ENCODE measurements around the gene MIF.
"Not testable (repeated sequence)": the region's sequence is repeated elsewhere in the genome, so short reads cannot be mapped to it uniquely, and the experiment has no call there.

MIF gene

DNA sequence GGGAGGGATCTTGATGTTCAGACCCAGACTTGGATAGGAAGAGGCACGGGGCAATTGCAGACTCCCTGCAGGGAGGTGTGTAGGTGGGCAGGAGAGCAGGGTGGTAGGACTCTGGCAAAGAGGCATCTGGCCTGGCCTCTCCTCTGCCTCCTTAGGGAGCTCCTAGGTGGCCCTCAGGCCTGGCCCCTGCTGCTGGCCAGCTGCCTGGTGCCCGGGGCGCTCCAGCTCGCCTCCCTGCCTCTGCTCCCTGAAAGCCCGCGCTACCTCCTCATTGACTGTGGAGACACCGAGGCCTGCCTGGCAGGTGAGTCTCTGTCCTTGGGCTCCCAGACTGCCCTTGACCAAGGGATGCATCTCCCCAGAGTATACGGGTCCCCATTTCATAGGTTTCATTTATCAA lies 16.6 kb upstream of the MIF start:
- DNase-seq (ENCODE audit: low read depth): no peak

- DNase-seq (ENCODE audit: low read depth): no peak
These were observed 16.0 kb upstream of the MIF start for GRCh38 chr22:23878219-23878618.

DNA sequence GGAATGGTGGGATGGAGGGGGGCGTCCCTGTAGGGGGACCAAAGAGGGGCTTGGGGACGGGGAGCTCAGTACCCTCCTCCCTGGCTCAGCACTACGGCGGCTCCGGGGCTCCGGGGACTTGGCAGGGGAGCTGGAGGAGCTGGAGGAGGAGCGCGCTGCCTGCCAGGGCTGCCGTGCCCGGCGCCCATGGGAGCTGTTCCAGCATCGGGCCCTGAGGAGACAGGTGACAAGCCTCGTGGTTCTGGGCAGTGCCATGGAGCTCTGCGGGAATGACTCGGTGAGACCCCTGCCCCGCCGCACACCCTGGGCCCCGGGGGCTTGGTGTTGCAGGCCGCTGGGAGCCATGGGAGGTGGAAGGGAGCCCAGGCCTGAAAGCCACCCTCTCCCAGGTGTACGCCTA lies 11.8 kb upstream of the MIF start:
- no peak for DNase-seq (ENCODE audit: low read depth)

DNA sequence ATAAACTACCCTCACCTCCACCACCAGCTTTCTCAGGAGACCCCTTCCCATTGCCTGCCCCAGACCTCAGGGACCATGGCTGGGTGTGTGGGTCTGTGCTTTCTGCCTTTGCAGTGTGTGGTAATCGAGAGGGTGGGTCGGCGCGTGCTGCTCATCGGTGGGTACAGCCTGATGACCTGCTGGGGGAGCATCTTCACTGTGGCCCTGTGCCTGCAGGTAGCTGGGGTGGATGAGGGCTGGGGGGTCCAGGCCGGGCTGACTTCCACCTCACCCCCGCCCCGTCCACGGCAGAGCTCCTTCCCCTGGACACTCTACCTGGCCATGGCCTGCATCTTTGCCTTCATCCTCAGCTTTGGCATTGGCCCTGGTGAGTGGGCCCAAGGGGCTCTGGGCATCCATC lies 10.5 kb upstream of the MIF start:
- DNase-seq (ENCODE audit: low read depth): no peak

DNA sequence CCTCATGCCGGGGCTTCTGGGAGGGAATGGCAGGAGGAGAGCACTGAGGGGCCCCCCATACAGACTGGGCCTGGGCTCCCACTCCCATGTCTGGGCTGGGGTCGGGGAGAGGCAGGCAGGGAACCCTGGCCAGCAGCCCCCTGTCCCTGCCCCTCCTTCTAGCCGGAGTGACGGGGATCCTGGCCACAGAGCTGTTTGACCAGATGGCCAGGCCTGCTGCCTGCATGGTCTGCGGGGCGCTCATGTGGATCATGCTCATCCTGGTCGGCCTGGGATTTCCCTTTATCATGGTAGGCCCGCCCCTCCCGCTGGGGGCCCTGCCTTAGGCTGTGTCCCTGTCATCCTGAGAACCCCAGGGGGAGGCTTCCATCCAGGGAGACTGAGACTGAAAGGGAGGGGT lies 10.0 kb upstream of the MIF start:
- DNase-seq (ENCODE audit: low read depth): no peak

DNA sequence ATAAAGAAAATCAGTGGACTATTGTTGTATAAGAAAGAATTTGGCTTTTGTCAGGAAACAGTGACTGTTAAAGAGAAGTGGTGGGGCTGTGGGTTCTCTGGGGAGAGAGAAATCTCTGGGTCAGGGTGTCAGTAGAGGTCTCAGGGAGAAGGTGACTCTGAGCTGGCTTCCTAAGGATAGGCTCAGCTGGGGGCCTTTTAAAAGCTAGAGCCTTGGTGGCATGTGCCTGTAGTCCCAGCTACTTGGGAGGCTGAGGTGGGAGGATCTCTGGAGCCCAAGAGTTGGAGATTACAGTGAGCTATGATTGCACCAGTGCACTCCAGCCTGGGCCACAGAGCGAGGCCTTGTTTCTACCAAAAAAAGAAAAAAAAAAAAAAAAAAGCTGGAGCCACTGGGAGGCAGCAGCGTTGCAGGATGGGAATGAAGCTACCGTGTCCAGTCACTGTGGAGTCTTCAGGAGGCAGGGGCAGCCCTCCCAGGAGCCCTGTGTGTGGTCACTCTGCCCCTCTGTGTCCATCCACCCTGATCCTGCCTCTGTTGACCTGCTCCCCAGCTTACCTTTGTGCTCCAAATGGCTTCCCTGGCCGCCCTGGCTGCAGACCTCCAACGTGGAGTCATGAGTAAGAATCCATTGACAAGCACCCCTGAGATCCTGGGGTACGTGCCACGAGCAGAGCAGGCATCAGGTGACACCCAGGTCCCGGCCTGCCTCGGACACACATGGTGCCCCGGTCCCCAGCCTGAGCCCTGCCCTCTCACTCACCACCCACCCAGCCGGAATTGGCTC lies 5.4 kb upstream of the MIF start:
- DNase-seq (ENCODE audit: low read depth): no peak

DNA sequence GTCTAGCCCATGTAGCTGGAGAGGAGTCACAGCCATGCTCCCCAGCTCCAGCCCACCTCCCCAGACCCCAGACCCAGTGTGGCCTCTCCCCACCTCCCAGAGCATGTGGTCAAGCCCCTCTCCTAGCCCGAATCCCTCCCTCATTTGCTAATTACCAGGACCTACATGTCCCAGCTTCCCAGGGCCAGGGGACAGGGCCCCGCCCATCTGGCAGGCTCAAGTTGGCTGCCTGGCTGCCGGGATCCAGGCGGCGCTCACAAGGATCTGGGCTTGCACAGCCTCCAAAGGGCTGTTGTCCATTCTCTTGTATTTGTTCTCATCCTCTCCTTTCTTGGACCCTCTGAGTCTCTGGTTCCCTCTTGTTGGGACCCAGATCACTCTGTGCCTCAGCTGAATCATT lies 4.6 kb upstream of the MIF start:
- DNase-seq (ENCODE audit: low read depth): no peak

DNA sequence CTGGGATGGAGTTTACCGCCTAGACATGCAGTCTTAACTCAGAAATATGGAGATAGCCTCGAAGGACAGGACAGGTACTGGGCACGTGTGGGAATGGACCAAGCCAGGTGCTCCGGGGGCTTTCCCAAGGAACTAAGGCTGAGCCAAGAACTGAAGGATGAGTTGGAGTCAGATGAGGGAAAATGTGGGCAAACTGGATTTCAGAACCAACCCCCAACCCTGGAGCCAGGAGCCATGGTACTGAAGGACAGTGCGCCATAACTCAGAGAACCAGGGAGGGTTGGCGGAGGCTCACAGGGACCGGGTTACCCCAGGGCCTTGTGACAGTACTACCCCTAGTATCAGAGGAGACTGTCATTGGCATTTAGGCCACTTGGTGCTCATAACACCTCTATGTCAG lies 2.5 kb upstream of the MIF start:
- no peak for DNase-seq (ENCODE audit: low read depth)

GRCh38 chr22:23892130-23892529 lies 2.1 kb upstream of the MIF start:
- no peak for DNase-seq (ENCODE audit: low read depth)

- DNase-seq (ENCODE audit: low read depth): no peak
These were observed 1.5 kb upstream of the MIF start for GRCh38 chr22:23892706-23893105.

DNA sequence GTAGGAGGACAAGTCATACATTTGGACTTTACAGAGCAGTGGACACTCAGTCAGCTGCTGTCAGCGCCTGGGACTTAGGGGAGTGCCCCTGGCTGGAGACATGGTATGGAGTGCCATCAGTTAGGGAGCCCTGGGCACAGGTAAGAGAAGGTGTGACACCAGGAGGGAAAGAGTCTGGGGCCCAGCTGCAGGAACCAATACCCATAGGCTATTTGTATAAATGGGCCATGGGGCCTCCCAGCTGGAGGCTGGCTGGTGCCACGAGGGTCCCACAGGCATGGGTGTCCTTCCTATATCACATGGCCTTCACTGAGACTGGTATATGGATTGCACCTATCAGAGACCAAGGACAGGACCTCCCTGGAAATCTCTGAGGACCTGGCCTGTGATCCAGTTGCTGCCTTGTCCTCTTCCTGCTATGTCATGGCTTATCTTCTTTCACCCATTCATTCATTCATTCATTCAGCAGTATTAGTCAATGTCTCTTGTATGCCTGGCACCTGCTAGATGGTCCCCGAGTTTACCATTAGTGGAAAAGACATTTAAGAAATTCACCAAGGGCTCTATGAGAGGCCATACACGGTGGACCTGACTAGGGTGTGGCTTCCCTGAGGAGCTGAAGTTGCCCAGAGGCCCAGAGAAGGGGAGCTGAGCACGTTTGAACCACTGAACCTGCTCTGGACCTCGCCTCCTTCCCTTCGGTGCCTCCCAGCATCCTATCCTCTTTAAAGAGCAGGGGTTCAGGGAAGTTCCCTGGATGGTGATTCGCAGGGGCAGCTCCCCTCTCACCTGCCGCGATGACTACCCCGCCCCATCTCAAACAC lies 850 bp upstream of the MIF start:
- no peak for DNase-seq (ENCODE audit: low read depth)

DNA sequence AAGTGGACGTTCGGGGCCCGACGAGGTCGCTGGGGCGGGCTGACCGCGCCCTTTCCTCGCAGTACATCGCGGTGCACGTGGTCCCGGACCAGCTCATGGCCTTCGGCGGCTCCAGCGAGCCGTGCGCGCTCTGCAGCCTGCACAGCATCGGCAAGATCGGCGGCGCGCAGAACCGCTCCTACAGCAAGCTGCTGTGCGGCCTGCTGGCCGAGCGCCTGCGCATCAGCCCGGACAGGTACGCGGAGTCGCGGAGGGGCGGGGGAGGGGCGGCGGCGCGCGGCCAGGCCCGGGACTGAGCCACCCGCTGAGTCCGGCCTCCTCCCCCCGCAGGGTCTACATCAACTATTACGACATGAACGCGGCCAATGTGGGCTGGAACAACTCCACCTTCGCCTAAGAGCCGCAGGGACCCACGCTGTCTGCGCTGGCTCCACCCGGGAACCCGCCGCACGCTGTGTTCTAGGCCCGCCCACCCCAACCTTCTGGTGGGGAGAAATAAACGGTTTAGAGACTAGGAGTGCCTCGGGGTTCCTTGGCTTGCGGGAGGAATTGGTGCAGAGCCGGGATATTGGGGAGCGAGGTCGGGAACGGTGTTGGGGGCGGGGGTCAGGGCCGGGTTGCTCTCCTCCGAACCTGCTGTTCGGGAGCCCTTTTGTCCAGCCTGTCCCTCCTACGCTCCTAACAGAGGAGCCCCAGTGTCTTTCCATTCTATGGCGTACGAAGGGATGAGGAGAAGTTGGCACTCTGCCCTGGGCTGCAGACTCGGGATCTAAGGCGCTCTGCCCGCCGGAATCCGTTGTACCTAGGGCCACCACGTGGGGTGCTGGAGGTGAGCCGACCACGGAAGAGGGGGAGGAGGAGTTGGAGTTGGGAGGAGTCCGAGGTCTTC lies 771 bp downstream of the MIF start:
- peak; percentile 58 for DNase-seq (ENCODE audit: low read depth)

DNA sequence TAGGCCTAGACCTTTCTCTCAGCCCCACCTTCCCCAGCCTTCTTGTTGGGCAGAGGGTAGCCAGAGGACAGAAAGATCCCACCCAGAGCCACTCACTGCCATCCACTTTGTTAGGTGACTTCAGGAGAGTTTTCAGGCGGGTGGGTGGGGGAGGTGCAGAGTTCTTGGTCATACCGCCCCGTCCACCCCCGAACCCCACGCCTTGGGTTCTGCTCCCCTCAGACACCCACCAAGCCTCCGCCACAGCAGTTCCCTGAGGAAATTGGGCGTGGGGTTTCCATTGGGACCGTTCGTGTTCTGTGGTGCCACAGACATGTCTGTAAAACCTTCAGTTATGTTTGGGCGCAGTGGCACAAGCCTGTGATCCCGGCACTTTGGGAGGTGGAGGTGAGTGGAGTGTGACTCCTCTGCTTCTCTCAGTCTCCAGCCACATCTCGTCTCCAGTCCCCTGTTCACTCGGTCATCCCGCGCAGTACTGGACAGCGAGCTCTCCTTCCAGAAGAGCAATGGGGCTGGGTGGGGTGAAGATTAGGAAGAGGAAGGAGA lies 1.5 kb downstream of the MIF start:
- no peak for DNase-seq (ENCODE audit: low read depth)

GRCh38 chr22:23896166-23896522 lies 2.0 kb downstream of the MIF start:
- no peak for DNase-seq (ENCODE audit: low read depth)

GRCh38 chr22:23896523-23897186 lies 2.5 kb downstream of the MIF start:
- DNase-seq (ENCODE audit: low read depth): no peak

DNA sequence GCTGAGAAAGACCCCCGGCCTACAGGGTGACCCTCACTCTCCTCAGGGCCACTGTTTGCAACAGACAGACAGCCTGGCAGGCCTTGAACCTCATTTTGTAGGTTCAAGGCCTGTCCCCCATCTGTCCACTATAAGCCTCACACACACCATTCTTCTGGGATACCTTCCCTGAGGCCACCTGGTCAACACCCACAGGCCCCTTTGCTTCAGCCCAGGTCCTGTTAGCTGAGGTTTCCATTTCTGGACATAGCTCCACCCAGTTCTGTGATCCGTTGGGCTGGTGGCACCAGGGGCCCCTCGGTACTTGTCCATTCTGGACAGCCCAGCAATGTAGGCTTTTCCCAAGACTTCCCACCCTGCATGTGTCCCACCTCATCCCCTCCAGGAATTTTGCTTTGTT lies 3.1 kb downstream of the MIF start:
- no peak for DNase-seq (ENCODE audit: low read depth)

GRCh38 chr22:23898006-23898974 lies 4.1 kb downstream of the MIF start:
- DNase-seq (ENCODE audit: low read depth): no peak

GRCh38 chr22:23899042-23899745 lies 5.0 kb downstream of the MIF start:
- no peak for DNase-seq (ENCODE audit: low read depth)

DNA sequence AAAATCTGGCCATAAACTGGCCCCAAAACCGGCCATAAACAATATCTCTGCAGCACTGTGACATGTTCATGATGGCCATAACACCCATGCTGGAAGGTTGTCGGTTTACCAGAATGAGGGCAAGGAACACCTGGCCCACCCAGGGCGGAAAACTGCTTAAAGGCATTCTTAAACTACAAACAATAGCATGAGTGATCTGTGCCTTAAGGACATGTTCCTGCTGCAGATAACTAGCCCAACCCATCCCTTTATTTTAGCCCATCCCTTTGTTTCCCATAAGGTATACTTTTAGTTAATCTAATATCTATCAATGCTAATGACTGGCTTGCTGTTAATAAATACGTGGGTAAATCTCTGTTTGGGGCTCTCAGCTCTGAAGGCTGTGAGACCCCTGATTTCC lies 6.0 kb downstream of the MIF start:
- not testable (repeated sequence) for DNase-seq (ENCODE audit: low read depth)

- DNase-seq (ENCODE audit: low read depth): no peak
These were observed 7.4 kb downstream of the MIF start for GRCh38 chr22:23901600-23901999.
